Measurements from ENCODE around the gene RPS28. TPM values are rescaled to one million over a fixed set of nuclear protein-coding genes. Genes with fewer than 3 reads are reported as not detected.

The RPS28 gene
- total and polyA plus RNA-seq, 10 donors: 356 to 2,442 (median 1,570) TPM

GRCh38 chr19:8306235-8307054, 14.9 kb upstream of the RPS28 start:
- Histone ChIP-seq H3K4me1 (peaks cover 8 to 84% (median 53%) of the 10 kb centered on the region in 6 donors), H3K27ac (peak overlapping the region in 7 of 8 donors; percentile 15 to 88 (median 82)), H3K4me3 (peak overlapping the region in 5 of 8 donors; percentile 65 to 81 (median 71)), H3K27me3 (replicated peaks in 1 of 7) (no peaks in the 10 kb centered on the region), H3K36me3 (peaks cover 0 to 60% (median 23%) of the 10 kb centered on the region in 6 donors), H3K9me3 (no peaks in the 10 kb centered on the region)
- TF ChIP-seq CTCF (IDR thresholded peaks at IDR 0.05 in 8 of 11, conservative IDR thresholded peaks at IDR 0.05 in 3 of 11) (no peak), POLR2A (IDR thresholded peaks at IDR 0.05) (no peak), POLR2AphosphoS5 (IDR thresholded peaks at IDR 0.05) (peak in 2 of 3 donors; percentile 59 to 62)
- intact Hi-C loops (cut with DNase I; ENCODE audit: low total_unique reads): no loop called here
- DNase-seq: peak; percentile 77
- 56 to 78% (median 71%) methylated on average over 13 to 17 of the region's 17 CpGs for WGBS, 5 donors

GRCh38 chr19:8307400-8307964, 13.8 kb upstream of the RPS28 start:
- WGBS, 5 donors: 37 to 51% (median 40%) methylated on average over 23 to 24 of the region's 24 CpGs
- H3K4me3 ChIP-seq: peak overlapping the region; percentile 54 to 83 (median 70)
- intact Hi-C loops (cut with DNase I; ENCODE audit: low total_unique reads): no loop called here
- DNase-seq: peak; percentile 78
- peak overlapping the region; percentile 61 to 88 (median 84) for H3K27ac ChIP-seq
- TF ChIP-seq POLR2AphosphoS5 (IDR thresholded peaks at IDR 0.05): no peak
- no peak for TF ChIP-seq POLR2A (IDR thresholded peaks at IDR 0.05)
- TF ChIP-seq CTCF (IDR thresholded peaks at IDR 0.05 in 8 of 11, conservative IDR thresholded peaks at IDR 0.05 in 3 of 11): no peak
- peaks cover 8 to 87% (median 58%) of the 10 kb centered on the region in 6 donors for H3K4me1 ChIP-seq
- H3K9me3 ChIP-seq: no peaks in the 10 kb centered on the region
- H3K36me3 ChIP-seq: peaks cover 0 to 60% (median 24%) of the 10 kb centered on the region in 6 donors
- H3K27me3 ChIP-seq (replicated peaks in 1 of 7): no peaks in the 10 kb centered on the region

GRCh38 chr19:8307965-8308866, 13.1 kb upstream of the RPS28 start, which contains the start of gene CD320:
Gene CD320, minus strand, starts transcription at chr19:8308358. Its CDS starts 68 bp downstream, at chr19:8308290.
- intact Hi-C loops (cut with DNase I; ENCODE audit: low total_unique reads): no loop called here
- DNase-seq: peak; percentile 95
- Histone ChIP-seq H3K36me3 (peaks cover 0 to 61% (median 26%) of the 10 kb centered on the region in 6 donors), H3K4me1 (peaks cover 8 to 84% (median 58%) of the 10 kb centered on the region in 6 donors), H3K27ac (peak within 1 kb of the TSS; percentile 61 to 88 (median 84)), H3K9me3 (no peaks in the 10 kb centered on the region), H3K4me3 (peak within 1 kb of the TSS; percentile 54 to 83 (median 70)), H3K27me3 (replicated peaks in 1 of 7) (no peaks in the 10 kb centered on the region)
- TF ChIP-seq POLR2AphosphoS5 (IDR thresholded peaks at IDR 0.05) (peak; percentile 92 to 93 (median 93)), CTCF (IDR thresholded peaks at IDR 0.05 in 8 of 11, conservative IDR thresholded peaks at IDR 0.05 in 3 of 11) (no peak), POLR2A (IDR thresholded peaks at IDR 0.05) (peak in 1 of 3 donors; percentile 13)
- whole genome bisulfite sequencing, 5 donors: 0 to 3% (median 1%) methylated on average over 26 to 63 of the region's 63 CpGs

Data from spleen (tissue), 11 donors.